SK-N-SH treated with all-trans-retinoic acid at 6 μM for 48 hours (cell line): Measurements from ENCODE around the gene EPB41L4A.

Experiments used
- BACH2 ChIP-seq: fragments of 250-450 bp; sonication (Bioruptor Pico); IDR thresholded peaks from 2 replicates; pipeline ENCODE4 v1.9.0; 2021; ENCODE audit warnings: mild to moderate bottlenecking, borderline replicate concordance
- PPARA ChIP-seq: fragments of 250-450 bp; sonication (Bioruptor Pico); IDR thresholded peaks from 2 replicates; pipeline ENCODE4 v1.5.0; 2020; ENCODE audit warnings: mild to moderate bottlenecking, borderline replicate concordance
- SNAI2 ChIP-seq: fragments of 250-450 bp; sonication (Bioruptor Pico); IDR thresholded peaks from 2 replicates; pipeline ENCODE4 v1.5.0; 2020; ENCODE audit warnings: mild to moderate bottlenecking, moderate library complexity
- ZNF565 ChIP-seq: fragments of 450-650 bp; formaldehyde crosslinking; conservative IDR thresholded peaks from 2 replicates; pipeline ENCODE4 v1.5.0; 2020; ENCODE audit warnings: low read depth, mild to moderate bottlenecking, moderate library complexity
- TF ChIP-seq, protein P1 (sequence below): fragments of 250-450 bp; sonication (Bioruptor Pico); IDR thresholded peaks from 2 replicates; pipeline ENCODE4 v1.8.0; 2020; ENCODE audit warnings: mild to moderate bottlenecking, moderate library complexity, borderline replicate concordance

DNA sequence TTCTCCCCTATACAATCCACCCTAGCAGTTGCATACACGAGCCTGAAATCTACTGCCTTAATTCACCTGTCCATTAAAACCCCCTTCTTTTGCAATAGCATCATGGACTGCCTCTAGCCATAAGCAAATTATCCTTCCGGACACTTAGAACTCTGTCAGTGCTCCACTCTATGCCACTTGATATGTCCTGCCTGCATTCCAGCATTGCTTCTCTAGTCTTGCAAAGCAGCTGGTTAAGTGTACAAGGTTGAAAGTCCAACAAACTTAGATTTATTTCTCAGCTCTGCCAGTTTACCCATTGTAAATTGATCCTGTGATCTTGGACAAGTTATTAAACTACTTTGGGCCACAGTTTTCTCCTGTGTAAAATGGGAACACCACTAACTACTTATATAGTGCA is 197.9 kb downstream of the EPB41L4A start:
- TF ChIP-seq ZNF565: no peak
- TF ChIP-seq, protein P1, sequence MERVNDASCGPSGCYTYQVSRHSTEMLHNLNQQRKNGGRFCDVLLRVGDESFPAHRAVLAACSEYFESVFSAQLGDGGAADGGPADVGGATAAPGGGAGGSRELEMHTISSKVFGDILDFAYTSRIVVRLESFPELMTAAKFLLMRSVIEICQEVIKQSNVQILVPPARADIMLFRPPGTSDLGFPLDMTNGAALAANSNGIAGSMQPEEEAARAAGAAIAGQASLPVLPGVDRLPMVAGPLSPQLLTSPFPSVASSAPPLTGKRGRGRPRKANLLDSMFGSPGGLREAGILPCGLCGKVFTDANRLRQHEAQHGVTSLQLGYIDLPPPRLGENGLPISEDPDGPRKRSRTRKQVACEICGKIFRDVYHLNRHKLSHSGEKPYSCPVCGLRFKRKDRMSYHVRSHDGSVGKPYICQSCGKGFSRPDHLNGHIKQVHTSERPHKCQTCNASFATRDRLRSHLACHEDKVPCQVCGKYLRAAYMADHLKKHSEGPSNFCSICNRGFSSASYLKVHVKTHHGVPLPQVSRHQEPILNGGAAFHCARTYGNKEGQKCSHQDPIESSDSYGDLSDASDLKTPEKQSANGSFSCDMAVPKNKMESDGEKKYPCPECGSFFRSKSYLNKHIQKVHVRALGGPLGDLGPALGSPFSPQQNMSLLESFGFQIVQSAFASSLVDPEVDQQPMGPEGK: no peak
- no peak for TF ChIP-seq PPARA (CRISPR knock-in tag)
- TF ChIP-seq SNAI2 (CRISPR knock-in tag): no peak
- no peak for TF ChIP-seq BACH2 (CRISPR knock-in tag)
